Fibroblast of lung (primary cell): ENCODE measurements around the gene RAB8A. TPM values are rescaled to one million over a fixed set of nuclear protein-coding genes. Genes with fewer than 3 reads are reported as not detected.

Source experiments
- DNase-seq, 2 donors: peaks; one replicate each; pipeline versions ENCODE4 v3.0.0 to v3.0.0-alpha.2; 2010; ENCODE audit warnings: low read depth in 2 of 2
- H2AFZ ChIP-seq: 2 replicates; pipeline ENCODE4 v1.5.1; 2012; ENCODE audit warnings: low read length, control low read depth, inconsistent platforms
- H3K27ac ChIP-seq: 2 replicates; pipeline ENCODE4 v1.5.1; 2011; ENCODE audit warnings: low read length, control low read depth; ENCODE audit not compliant: insufficient read depth
- H3K27me3 ChIP-seq: 2 replicates; pipeline ENCODE4 v1.5.1; 2011; ENCODE audit warnings: mild to moderate bottlenecking, low read length; ENCODE audit not compliant: control insufficient read depth, insufficient read depth
- H3K36me3 ChIP-seq: 2 replicates; pipeline ENCODE4 v1.5.1; 2011; ENCODE audit warnings: low read length; ENCODE audit not compliant: control insufficient read depth, insufficient read depth
- H3K4me1 ChIP-seq: 2 replicates; pipeline ENCODE4 v1.5.1; 2011; ENCODE audit warnings: low read length; ENCODE audit not compliant: control insufficient read depth, insufficient read depth; ENCODE audit errors: extremely low read depth
- H3K4me2 ChIP-seq: 2 replicates; pipeline ENCODE4 v1.5.1; 2011; ENCODE audit warnings: low read length, control low read depth; ENCODE audit not compliant: insufficient read depth; ENCODE audit errors: extremely low read depth
- H3K4me3 ChIP-seq, 4 experiments: fragments of 200-600 bp in 1 of 4; sonication (generic) in 1 of 4; replicated peaks in 1 of 4; 2 replicates each; pipeline ENCODE4 v1.5.1; 2011 to 2016; ENCODE audit warnings: low read length in 4 of 4, low read depth in 3 of 4, mild to moderate bottlenecking in 3 of 4, control low read depth in 2 of 4, inconsistent platforms in 1 of 4, mixed read lengths in 1 of 4; ENCODE audit not compliant: insufficient read depth in 1 of 4; ENCODE audit errors: control extremely low read depth in 1 of 4
- H3K79me2 ChIP-seq: 2 replicates; pipeline ENCODE4 v1.5.1; 2012; ENCODE audit warnings: mild to moderate bottlenecking, low read length, inconsistent platforms; ENCODE audit not compliant: control insufficient read depth, insufficient read depth
- H3K9ac ChIP-seq: 2 replicates; pipeline ENCODE4 v1.5.1; 2011; ENCODE audit warnings: mild to moderate bottlenecking, low read length, control low read depth; ENCODE audit not compliant: insufficient read depth
- H3K9me3 ChIP-seq: 2 replicates; pipeline ENCODE4 v1.5.1; 2012; ENCODE audit warnings: low read depth, low read length; ENCODE audit not compliant: control insufficient read depth, insufficient read depth
- H4K20me1 ChIP-seq: 2 replicates; pipeline ENCODE4 v1.5.1; 2011; ENCODE audit warnings: low read length; ENCODE audit not compliant: control insufficient read depth, insufficient read depth; ENCODE audit errors: extremely low read depth
- CTCF ChIP-seq, 2 donors: IDR thresholded peaks in 1 of 2; conservative IDR thresholded peaks in 1 of 2; 1 replicate in 1 of 2; 2 replicates in 1 of 2; pipeline ENCODE4 v1.5.1; 2011 to 2012; ENCODE audit warnings: low read length in 2 of 2, control low read depth in 1 of 2, inconsistent platforms in 1 of 2, low read depth in 1 of 2, mild to moderate bottlenecking in 1 of 2
- EZH2 ChIP-seq: IDR thresholded peaks from 2 replicates; pipeline ENCODE4 v1.5.1; 2012; ENCODE audit warnings: low read length, control low read depth, mild to moderate bottlenecking; ENCODE audit errors: missing control alignments
- polyA plus RNA-seq, 2 donors: library from polyadenylated mRNA; depleted of rRNA in 1 of 2; stranded (reverse) in 1 of 2; unstranded in 1 of 2; fragments of >200 nt; gene quantifications; 2 replicates each; pipeline ENCODE4 v1.2.1, GENCODE V29; 2011 to 2012; ENCODE audit warnings: missing spikeins in 1 of 2
- total RNA-seq: library from RNA; depleted of rRNA; stranded (reverse); fragments of >200 nt; gene quantifications from 2 replicates; pipeline ENCODE4 v1.2.1, GENCODE V29; 2014

The RAB8A gene
- total and polyA plus RNA-seq, 2 donors (not counting 1 experiment from before 2014, with no cell fraction given) = 77.6 to 104 TPM

DNA sequence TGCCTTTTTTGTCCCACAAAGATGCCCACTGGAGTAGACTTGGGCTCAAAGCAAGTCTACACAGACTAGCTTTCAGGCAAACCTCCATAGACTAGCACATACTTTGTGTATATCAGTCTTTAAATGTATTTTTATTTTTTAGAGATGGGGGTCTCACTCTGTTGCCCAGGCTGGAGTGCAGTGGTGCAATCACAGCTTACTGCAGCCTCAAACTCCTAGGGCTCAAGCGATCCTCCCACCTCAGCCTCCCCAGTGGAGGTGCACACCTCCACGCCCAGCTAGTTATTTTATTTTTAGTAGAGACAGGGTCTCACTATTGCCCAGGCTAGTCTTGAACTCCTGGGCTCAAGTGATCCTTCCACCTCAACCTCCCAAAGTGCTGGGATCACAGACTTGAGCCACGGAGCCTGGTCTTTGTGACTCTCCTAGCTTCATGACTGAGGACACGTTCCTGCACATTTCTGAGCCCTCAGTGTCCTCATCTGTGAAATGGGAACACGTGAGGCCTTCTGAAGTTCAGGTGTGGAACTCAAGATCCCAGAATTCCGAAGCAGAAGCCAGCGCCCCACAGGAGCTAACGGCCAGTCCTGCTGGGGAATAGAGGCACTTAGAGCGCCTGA, 40.5 kb upstream of the RAB8A start:
- H4K20me1 ChIP-seq = no peaks in the 10 kb centered on the region
- H3K79me2 ChIP-seq = peaks cover 36% of the 10 kb centered on the region
- no peak overlapping the region for H3K9ac ChIP-seq
- no peak overlapping the region for H3K27ac ChIP-seq
- peaks cover 4% of the 10 kb centered on the region for H3K4me1 ChIP-seq
- H3K4me2 ChIP-seq = no peak overlapping the region
- H2AFZ ChIP-seq = no peak overlapping the region
- TF ChIP-seq EZH2 (no peak), CTCF (conservative IDR thresholded peaks at IDR 0.05 in 1 of 2, IDR thresholded peaks at IDR 0.05 in 1 of 2; ENCODE audit: low read depth in 1 of 2, low read length in 2 of 2) (no peak)
- peaks cover 2% of the 10 kb centered on the region for H3K36me3 ChIP-seq
- H3K9me3 ChIP-seq = no peaks in the 10 kb centered on the region
- no peaks in the 10 kb centered on the region for H3K27me3 ChIP-seq
- H3K4me3 ChIP-seq = no peak overlapping the region
- DNase-seq = no peak

- Histone ChIP-seq H3K27ac (no peak overlapping the region), H3K4me2 (no peak overlapping the region), H3K27me3 (no peaks in the 10 kb centered on the region), H2AFZ (no peak overlapping the region), H3K4me3 (no peak overlapping the region), H3K9ac (no peak overlapping the region), H4K20me1 (no peaks in the 10 kb centered on the region), H3K9me3 (no peaks in the 10 kb centered on the region), H3K36me3 (peaks cover 6% of the 10 kb centered on the region), H3K79me2 (peaks cover 48% of the 10 kb centered on the region), H3K4me1 (peaks cover 4% of the 10 kb centered on the region)
- TF ChIP-seq CTCF (conservative IDR thresholded peaks at IDR 0.05 in 1 of 2, IDR thresholded peaks at IDR 0.05 in 1 of 2; ENCODE audit: low read depth in 1 of 2, low read length in 2 of 2) = no peak
- TF ChIP-seq EZH2 = no peak
- no peak for DNase-seq
Measured at GRCh38 chr19:16073481-16073880, 38.2 kb upstream of the RAB8A start.

DNA sequence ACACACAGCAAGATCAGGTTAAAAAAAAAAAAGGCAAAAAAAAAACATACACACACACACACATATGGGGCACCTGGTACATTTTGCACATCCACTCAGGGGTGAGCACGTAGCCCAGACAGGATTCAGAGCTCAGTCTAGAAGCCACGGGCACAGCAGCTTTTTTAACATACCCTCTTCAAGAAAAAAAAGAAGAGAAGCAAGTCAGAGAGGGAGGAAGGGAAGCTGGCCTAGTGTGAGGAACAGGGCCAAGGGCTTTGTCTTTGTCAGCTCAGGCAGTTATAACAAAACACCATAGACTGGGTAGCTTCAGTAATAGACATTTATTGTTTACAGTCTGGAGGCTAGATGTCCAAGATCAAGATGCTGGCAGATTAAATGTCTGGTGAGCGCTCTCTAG, 37.7 kb upstream of the RAB8A start:
- no peaks in the 10 kb centered on the region for H3K27me3 ChIP-seq
- H3K27ac ChIP-seq = no peak overlapping the region
- peaks cover 2% of the 10 kb centered on the region for H3K4me1 ChIP-seq
- H4K20me1 ChIP-seq = no peaks in the 10 kb centered on the region
- H3K9me3 ChIP-seq = no peaks in the 10 kb centered on the region
- TF ChIP-seq EZH2 = no peak
- TF ChIP-seq CTCF (conservative IDR thresholded peaks at IDR 0.05 in 1 of 2, IDR thresholded peaks at IDR 0.05 in 1 of 2; ENCODE audit: low read depth in 1 of 2, low read length in 2 of 2) = no peak
- H3K36me3 ChIP-seq = peaks cover 6% of the 10 kb centered on the region
- H3K9ac ChIP-seq = no peak overlapping the region
- no peak overlapping the region for H3K4me2 ChIP-seq
- peaks cover 43% of the 10 kb centered on the region for H3K79me2 ChIP-seq
- H3K4me3 ChIP-seq = no peak overlapping the region
- H2AFZ ChIP-seq = no peak overlapping the region
- DNase-seq = no peak
